HL-60/S4 treated with retinoic acid at 250 ng/mL for 4 days and 3 days (cell line): Measurements from ENCODE around the gene FLG.
"Not testable (repeated sequence)": the region's sequence is repeated elsewhere in the genome, so short reads cannot be mapped to it uniquely, and the experiment has no call there.

Source experiments
- in situ Hi-C: fragments of 300-500 bp; cut with MboI; formaldehyde crosslinking; loops from 2 replicates; pipeline ENCODE4 v1.7.0; 2022; ENCODE audit warnings: low sequenced_read_pairs

FLG gene

DNA sequence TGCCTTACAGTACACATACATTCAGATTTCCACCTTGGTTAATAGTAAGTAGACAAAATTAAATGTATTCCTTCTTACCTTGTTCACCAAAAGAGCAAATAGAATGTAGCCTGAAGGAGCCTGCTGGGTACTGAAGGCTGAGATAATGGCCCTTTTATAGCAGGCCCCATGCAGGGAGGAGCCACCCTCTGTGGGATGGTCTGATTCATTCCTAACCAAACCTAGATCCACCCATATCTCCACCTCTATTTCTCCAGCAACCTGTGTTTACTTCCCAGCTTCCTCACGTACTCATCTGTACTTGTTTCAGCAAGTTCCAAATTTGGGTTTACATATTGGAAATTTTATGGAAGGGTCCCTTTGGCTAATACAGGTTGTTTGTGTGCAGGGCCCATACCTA is at the start of gene FLG:
TSS of gene FLG (minus strand) at position 129 of the 400 bp plus-strand sequence. CDS start 9,783 bp downstream, outside the sequence.
- in situ Hi-C loops = no loop called here

DNA sequence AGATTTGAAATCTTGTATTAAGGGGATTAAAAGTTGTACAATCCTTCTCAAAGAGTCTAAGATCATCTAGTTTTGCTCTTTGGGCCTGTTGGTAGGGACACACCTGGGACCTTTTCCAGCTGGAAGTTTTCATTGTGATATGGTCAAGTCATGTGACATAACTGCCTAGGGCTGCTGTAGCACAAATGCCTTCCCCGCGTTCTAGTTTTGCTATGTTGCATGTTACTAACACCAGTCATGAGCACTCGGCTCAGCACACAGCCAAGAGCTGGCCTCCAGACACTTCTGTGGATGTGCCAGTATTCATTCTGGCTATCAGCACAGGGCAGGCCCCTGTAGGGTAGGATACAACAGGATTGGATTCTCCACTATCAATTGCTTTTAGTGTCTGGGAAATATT is 49.4 kb upstream of the FLG start:
- in situ Hi-C loops = no loop called here

DNA sequence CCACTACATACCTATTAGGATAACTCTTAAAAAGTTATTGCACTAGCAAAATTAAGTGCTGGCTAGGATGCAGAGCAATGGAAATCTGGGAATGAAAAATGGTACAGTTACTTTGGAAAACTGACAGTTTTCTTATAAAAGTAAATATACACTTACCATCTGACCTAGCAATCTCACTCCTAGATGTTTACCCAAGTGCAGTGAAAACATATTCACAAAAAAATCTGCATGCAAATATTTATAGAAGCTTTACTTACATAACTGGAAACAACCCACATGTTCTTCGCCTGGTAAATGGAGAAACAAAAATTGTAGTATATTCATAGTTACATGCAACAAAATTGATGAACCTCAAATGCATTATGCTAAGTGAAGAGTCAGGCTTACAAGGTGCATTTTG is 47.6 kb upstream of the FLG start:
- in situ Hi-C loops = no loop called here

DNA sequence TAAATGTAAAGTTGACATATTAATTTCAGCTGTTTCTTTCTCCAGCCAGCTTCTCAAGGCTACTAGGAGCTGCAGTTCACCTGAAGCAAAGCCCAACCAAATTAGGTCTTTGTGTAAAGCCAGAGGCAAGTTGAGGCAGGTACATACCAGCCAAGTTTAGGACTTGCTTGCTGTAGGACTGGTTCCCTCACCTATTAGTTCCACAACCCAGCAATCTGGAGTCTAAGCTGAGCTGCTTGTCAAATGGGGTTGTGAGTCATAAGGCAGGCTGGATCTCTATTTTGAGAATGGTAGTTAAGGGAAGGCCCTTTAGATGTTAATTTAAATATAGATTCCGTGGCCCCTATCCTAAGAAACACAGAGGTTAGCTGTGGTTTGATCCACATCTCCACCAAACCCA is 42.4 kb upstream of the FLG start:
- in situ Hi-C loops = no loop called here

DNA sequence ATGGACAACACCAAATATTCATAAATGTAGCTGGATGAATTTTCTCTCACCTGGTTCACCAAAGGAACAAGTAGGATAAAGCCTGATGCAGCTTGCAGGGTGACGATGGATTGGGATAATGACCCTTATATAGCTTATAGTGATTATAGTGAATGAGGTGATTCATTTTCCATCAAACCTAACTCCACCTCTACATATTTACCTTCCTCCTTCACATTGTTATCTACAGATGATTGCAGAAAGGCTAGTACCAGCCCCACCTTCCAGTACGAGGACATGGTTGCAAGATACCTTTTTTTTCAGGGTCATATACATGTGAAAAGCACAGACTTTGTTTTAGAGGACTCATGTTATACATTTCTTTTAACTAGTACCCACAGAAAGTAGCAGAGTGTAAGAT is 34.9 kb upstream of the FLG start, which contains the start of gene FLG2:
TSS of gene FLG2 (minus strand) at position 101 of the 400 bp plus-strand sequence. CDS start 1,122 bp downstream, outside the sequence.
- in situ Hi-C loops = no loop called here

DNA sequence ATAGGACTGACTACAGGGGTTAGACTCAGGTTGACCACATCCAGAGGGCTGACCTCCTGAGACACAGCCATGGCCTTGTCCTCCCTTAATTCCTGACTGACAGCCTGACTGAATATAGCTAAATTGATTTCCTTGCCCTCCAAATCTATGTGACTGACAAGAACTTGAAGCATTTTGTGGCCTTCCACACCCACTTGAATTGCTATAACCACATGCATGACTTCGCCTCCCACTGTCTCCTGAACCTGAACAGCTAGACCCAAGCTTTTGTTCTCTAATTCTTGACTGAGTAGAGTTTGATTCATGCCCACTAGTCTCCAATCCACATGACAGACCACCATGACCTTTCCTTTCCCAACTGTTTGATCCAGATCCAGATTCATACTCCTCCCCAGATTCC is 31.7 kb upstream of the FLG start:
- in situ Hi-C loops = no loop called here

DNA sequence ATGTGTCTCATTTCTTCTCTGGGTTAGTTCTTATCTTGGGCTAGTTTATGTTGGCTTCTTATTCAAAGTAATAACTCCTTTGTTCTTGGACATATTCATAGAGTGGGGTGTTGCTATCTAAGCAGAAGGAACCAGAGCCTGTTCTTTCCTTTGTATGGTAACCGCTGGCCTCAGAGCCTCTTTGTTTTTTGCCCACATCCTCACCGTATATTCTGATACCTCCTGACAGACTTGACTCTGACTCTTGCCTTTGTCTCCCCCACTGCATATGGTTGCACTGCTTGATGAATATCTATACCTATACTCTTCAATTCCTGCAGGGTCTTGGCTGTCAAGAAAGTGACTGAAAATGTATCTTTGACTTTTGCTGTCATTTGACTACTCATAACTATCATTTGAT is 24.6 kb upstream of the FLG start:
- in situ Hi-C loops = no loop called here

DNA sequence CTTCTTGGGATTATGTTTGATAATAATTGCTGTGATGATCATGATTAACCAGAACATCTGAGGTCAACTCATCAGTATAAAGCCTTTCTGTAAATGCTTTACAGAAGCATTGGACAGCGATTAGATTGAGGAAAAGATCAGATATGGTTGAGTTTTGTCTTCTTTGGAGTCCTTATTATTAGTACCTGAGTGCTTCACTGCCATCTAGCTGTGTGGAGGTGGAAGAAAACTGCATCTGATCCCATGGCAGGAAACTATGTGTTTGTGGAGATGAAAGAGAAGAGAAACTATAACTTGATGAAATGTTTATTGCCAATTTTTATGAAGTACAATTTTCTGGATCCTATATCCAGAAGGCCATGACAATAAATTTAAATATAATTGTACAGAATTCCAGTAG is 23.4 kb upstream of the FLG start:
- in situ Hi-C loops = no loop called here

DNA sequence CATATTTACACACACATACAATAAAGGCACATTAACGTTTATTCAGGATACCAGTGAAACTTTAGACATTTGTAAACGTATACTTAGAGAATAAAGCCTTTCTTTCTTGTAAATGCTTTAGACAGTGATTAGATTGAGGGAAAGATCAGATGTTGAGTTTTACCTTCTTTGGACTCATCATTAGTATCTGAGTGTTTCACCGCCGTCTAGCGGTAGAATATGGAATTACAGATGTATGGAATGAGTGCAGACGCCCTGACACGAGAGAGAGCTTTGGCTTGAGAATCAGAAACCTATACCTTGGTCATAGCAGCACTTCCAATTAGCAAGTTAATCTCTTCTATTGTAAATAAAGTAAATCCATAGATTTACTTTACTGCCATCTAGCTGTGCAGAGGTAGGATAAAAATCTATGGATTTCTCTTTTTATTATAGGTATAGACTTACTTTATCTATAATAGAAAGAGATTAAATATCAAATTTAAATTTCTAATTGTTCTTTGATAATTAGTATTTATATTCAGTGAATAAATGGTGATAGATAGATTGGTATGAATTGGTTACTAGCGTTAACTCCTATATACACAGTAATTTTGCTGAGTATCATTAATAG is 22.2 kb upstream of the FLG start:
- in situ Hi-C loops = no loop called here

DNA sequence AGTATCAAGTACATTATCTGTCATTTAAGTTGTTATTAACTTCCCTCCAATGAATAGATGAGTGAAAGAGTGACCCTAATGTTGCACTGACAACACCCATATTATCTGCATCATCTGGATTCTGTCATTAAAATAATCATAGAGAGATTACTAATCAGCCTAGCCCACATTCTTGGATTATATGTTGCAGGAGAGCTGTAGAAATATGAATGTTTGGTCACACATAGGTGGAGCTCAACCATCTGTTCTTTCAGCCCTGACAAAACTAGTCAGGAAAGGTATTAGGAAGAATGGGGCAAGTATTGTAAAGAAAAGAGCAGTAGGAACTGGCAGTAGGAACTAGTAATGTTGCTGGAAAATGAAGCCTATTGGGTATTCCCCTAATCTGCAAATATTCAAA is 19.4 kb upstream of the FLG start:
- in situ Hi-C loops = no loop called here

DNA sequence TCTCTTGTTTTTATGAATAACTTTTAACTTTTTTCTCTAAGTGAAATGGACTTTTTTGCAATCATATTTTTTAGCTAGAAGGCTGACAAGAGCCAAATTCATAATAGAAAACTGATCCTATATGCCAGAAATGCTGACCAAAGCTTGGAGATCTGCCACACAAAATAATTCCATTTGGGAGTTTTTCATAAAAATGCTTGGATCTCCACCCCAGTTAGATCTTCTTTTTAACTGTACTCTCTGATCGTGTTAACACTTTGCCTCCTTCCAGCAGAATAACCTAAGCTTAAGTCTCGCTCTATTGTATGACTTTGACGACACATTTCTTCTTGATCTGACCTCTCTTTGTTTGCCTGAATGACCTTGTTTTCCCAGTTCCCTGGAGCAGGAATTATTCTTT is 18.0 kb upstream of the FLG start:
- in situ Hi-C loops = no loop called here

DNA sequence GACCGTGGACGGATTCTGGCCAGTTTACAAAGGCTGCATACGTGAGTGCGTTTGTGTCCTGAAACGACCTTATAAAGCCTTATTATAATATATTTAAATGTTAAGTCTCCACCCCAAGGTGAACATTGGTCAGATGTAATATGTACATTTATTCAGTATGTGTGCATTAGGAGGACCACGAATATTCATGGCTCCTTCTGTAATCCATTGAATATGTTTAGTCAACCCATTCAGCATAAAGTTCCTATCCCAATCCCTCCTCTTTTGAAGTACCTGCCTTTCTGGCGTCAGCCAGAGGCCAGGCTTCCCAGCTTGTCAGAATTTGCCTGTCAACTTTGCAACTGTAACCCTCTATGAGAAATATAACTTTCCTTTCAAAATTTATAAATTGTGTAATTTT is 10.4 kb upstream of the FLG start:
- in situ Hi-C loops = no loop called here

DNA sequence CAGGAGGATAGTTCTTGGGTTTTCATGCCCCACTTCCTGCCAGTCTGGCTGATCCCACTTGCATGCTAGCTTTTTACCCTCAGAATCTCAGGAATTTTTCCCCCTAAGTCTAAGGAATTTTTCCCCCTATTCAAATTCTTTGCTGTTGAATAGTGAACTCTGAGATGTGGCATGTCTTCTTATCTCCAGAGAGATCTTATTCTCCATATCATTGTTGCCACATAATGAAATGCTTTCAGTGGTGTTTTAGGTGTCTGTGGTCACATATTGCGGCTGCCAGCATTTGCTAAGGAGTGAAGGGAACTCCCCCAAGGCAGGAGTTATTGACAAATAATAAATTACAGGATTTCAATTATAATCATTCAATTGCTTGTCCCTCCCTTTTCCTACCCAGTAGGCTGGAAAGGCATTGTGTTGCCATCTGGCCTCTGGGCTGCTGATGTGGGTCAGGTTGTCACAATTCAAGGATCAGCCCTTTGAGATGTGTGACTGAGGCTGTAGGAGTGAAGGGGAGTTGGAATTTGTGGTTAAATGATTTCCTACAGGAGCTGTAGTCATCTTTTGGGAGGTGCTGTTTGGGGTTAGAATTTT is 3.9 kb upstream of the FLG start:
- in situ Hi-C loops = no loop called here

DNA sequence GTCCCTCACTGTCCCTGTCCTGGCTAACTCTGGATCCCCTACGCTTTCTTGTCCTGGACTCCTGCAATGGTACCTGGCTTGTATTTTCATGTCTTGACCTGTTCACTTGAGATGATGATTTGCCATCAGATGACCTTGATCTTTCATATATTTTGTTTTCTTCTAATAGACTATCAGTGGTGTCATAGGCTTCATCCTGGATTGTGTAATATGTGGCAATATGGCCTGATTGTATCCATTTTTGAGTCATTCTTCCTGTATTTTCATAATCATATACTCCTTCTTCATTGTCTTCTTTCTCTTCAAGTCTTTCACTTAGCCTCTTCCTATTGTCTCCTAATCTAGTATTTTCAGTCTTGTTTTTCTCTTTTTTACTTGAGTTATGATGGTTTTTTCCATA is 11.1 kb downstream of the FLG start:
- in situ Hi-C loops = no loop called here

DNA sequence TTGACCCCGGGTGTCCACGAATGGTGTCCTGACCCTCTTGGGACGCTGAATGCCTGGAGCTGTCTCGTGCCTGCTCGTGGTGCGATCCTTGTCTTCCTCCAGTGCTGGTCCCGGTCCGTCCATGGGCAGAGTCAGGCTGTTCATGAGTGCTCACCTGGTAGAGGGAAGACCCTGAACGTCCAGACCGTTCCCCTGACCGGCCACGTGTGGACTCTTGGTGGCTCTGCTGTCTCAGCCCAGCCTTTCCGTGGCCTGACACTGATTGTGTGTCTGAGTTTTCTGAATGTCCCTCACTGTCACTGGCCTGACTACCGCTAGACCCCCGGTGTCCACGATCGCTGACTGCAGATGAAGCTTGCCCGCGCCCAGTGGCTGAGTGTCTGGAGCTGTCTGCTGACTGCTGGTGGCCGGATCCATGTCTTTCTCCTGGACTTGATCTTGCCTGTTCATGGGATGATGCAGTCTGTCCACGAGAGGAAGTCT is 11.7 kb downstream of the FLG start:
- in situ Hi-C loops = no loop called here

DNA sequence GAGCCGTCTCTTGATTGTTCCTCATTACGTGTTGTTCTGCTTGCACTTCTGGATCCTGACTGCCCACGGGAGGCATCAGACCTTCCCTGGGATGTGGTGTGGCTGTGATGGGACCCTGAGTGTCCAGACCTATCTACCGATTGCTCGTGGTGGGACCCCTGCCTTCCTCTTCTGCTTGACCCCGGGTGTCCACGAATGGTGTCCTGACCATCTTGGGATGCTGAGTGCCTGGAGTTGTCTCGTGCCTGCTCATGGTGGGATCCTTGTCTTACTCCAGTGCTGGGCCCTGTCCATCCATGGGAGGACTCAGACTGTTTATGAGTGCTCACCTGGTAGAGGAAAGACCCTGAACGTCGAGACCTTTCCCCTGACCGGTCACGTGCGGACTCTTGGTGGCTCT is 12.9 kb downstream of the FLG start:
- in situ Hi-C loops = not testable (repeated sequence)

DNA sequence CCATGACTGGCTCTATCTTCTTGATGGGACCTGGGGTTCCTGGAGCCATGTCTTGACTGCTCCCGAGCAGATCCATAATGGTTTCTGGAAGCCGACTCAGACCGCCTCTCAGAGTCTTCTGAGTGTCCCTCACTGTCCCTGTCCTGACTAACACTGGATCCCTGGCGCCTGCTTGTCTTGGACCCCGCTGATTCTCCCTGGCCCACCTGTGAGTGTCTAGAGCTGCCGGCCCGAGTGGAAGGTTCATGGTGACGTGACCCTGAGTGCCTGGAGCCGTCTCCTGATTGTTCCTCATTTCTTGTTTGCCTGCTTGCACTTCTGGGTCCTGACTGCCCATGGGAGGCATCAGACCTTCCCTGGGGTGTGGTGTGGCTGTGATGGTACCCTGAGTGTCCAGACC is 15.1 kb downstream of the FLG start:
- in situ Hi-C loops = no loop called here

DNA sequence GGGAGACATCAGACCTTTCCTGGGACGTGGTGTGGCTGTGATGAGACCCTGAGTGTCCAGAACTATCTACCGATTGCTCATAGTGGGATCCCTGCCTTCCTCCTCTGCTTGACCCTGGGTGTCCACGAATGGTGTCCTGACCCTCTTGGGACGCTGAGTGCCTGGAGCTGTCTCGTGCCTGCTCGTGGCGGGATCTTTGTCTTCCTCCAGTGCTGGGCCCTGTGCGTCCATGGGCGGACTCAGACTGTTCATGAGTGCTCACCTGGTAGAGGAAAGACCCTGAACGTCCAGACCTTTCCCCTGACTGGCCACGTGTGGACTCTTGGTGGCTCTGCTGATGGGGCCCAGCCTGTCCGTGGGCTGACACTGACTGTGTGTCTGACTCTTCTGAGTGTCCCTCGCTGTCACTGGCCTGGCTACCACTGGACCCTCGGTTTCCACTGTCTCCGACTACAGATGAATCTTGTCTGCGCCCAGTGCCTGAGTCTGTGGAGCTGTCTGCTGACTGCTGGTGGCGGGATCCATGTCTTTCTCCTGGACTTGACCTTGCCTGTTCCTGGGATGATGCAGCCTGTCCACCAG is 15.6 kb downstream of the FLG start:
- in situ Hi-C loops = not testable (repeated sequence)

DNA sequence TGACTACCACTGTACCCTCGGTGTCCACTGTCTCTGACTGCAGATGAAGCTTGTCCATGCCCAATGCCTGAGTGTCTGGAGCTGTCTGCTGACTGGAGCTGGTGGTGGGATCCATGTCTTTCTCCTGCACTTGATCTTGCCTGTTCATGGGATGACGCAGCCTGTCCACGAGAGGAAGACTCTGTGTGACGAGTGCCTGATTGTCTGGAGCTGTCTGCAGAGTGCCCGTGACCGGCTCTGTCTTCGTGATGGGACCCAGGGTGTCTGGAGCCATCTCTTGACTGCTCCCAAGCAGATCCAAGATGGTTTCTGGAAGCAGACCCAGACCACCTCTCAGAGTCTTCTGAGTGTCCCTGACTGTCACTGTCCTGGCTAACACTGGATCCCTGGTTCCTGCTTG is 16.3 kb downstream of the FLG start:
- in situ Hi-C loops = not testable (repeated sequence)

DNA sequence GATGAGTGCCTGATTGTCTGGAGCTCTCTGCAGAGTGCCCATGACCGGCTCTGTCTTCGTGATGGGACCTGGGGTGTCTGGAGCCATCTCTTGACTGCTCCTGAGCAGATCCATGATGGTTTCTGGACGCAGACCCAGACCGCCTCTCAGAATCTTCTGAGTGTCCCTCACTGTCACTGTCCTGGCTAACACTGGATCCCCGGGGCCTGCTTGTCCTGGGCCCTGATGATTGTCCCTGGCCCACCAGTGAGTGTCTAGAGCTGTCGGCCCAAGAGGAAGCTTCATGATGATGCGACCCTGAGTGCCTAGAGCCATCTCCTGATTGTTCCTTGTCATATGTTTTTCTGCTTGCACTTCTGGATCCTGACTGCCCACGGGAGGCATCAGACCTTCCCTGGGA is 17.1 kb downstream of the FLG start:
- in situ Hi-C loops = not testable (repeated sequence)

DNA sequence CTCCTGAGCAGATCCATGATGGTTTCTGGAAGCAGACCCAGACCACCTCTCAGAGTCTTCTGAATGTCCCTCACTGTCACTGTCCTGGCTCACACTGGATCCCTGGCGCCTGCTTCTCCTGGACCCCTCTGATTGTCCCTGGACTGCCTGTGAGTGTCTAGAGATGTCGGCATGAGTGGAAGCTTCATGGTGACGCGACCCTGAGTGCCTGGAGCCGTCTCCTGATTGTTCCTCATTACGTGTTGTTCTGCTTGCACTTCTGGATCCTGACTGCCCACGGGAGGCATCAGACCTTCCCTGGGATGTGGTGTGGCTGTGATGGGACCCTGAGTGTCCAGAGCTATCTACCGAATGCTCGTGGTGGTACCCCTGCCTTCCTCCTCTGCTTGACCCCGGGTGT is 18.9 kb downstream of the FLG start:
- in situ Hi-C loops = not testable (repeated sequence)

DNA sequence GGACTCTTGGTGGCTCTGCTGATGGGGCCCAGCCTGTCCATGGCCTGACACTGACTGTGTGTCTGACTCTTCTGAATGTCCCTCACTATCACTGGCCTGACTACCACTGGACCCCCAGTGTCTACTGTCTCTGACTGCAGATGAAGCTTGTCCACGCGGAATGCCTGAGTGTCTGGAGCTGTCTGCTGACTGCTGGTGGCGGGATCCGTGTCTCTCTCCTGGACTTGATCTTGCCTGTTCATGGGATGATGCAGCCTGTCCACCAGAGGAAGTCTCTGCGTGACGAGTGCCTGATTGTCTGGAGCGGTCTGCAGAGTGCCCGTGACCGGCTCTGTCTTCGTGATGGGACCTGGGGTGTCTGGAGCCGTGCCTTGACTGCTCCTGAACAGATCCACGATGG is 20.3 kb downstream of the FLG start:
- in situ Hi-C loops = not testable (repeated sequence)
